Liver (tissue), 9 donors: ENCODE results near the gene MAGEC2. TPM values are rescaled to one million over a fixed set of nuclear protein-coding genes. Genes with fewer than 3 reads are reported as not detected.

Source experiments
- DNase-seq: peaks from one replicate; pipeline ENCODE4 v3.0.0-alpha.2; 2017; ENCODE audit warnings: low spot score
- H3K27ac ChIP-seq, 2 donors: one replicate each; pipeline ENCODE4 v1.7.0; 2013; ENCODE audit warnings: inconsistent platforms in 2 of 2, low read length in 2 of 2, control low read depth in 1 of 2, low read depth in 1 of 2, mild to moderate bottlenecking in 1 of 2
- H3K27me3 ChIP-seq, 4 donors: one replicate each; pipeline versions ENCODE4 v1.6.1 to v1.7.0; 2013; ENCODE audit warnings: low read length in 3 of 4, inconsistent platforms in 1 of 4, mild to moderate bottlenecking in 1 of 4, moderate library complexity in 1 of 4; ENCODE audit not compliant: control insufficient read depth in 4 of 4, insufficient read depth in 4 of 4
- H3K36me3 ChIP-seq, 4 donors: one replicate each; pipeline versions ENCODE4 v1.6.1 to v1.7.0; 2013; ENCODE audit warnings: low read length in 3 of 4, mild to moderate bottlenecking in 3 of 4, low read depth in 1 of 4, moderate library complexity in 1 of 4; ENCODE audit not compliant: control insufficient read depth in 4 of 4, insufficient read depth in 3 of 4
- H3K4me1 ChIP-seq, 4 donors: one replicate each; pipeline versions ENCODE4 v1.6.1 to v1.7.0; 2013; ENCODE audit warnings: low read length in 3 of 4, mild to moderate bottlenecking in 3 of 4, moderate library complexity in 1 of 4; ENCODE audit not compliant: control insufficient read depth in 4 of 4, insufficient read depth in 4 of 4
- H3K4me3 ChIP-seq, 3 donors: one replicate each; pipeline versions ENCODE4 v1.6.1 to v1.7.0; 2013; ENCODE audit warnings: low read length in 3 of 3, control low read depth in 1 of 3, low read depth in 1 of 3, mild to moderate bottlenecking in 1 of 3
- H3K9ac ChIP-seq, 2 donors: one replicate each; pipeline ENCODE4 v1.7.0; 2013; ENCODE audit warnings: low read length in 2 of 2, mild to moderate bottlenecking in 2 of 2, moderate library complexity in 2 of 2, control low read depth in 1 of 2, low read depth in 1 of 2
- H3K9me3 ChIP-seq, 4 donors: one replicate each; pipeline versions ENCODE4 v1.6.1 to v1.7.0; 2013; ENCODE audit warnings: low read length in 3 of 4; ENCODE audit not compliant: control insufficient read depth in 4 of 4
- ATF3 ChIP-seq: IDR thresholded peaks from 2 replicates; pipeline ENCODE4 v1.6.1; 2016; ENCODE audit warnings: antibody characterized with exemption
- CTCF ChIP-seq: fragments of 150-350 bp; IDR thresholded peaks from 2 replicates; pipeline ENCODE4 v1.5.1; 2017; ENCODE audit warnings: improper control_type of control experiment, low read depth, low read length; ENCODE audit not compliant: missing input control
- EGR1 ChIP-seq, 2 donors: IDR thresholded peaks; 2 replicates each; pipeline ENCODE4 v1.6.1; 2016 to 2018; ENCODE audit warnings: antibody characterized with exemption in 2 of 2, low read depth in 2 of 2
- FOXA2 ChIP-seq: IDR thresholded peaks from 2 replicates; pipeline ENCODE4 v1.6.1; 2016; ENCODE audit warnings: antibody characterized with exemption
- GABPA ChIP-seq, 2 donors: IDR thresholded peaks in 1 of 2; conservative IDR thresholded peaks in 1 of 2; 2 replicates each; pipeline ENCODE4 v1.6.1; 2016; ENCODE audit warnings: antibody characterized with exemption in 2 of 2, mild to moderate bottlenecking in 1 of 2, moderate library complexity in 1 of 2
- HNF4A ChIP-seq, 2 donors: conservative IDR thresholded peaks; 2 replicates each; pipeline ENCODE4 v1.6.1; 2016; ENCODE audit warnings: antibody characterized with exemption in 2 of 2, mild to moderate bottlenecking in 2 of 2
- HNF4G ChIP-seq: IDR thresholded peaks from 2 replicates; pipeline ENCODE4 v1.6.1; 2016; ENCODE audit warnings: antibody characterized with exemption
- JUND ChIP-seq, 2 donors: IDR thresholded peaks; 2 replicates each; pipeline ENCODE4 v1.6.1; 2016; ENCODE audit warnings: antibody characterized with exemption in 2 of 2
- MAX ChIP-seq: IDR thresholded peaks from 2 replicates; pipeline ENCODE4 v1.6.1; 2016; ENCODE audit warnings: antibody characterized with exemption
- NR2F2 ChIP-seq: IDR thresholded peaks from 2 replicates; pipeline ENCODE4 v1.6.1; 2016; ENCODE audit warnings: antibody characterized with exemption
- RAD21 ChIP-seq, 2 donors: IDR thresholded peaks; 2 replicates each; pipeline ENCODE4 v1.6.1; 2016; ENCODE audit warnings: antibody characterized with exemption in 2 of 2, mild to moderate bottlenecking in 2 of 2
- RXRA ChIP-seq, 2 donors: IDR thresholded peaks; 2 replicates each; pipeline ENCODE4 v1.6.1; 2017 to 2018; ENCODE audit warnings: antibody characterized with exemption in 2 of 2, mild to moderate bottlenecking in 1 of 2
- SP1 ChIP-seq: IDR thresholded peaks from 2 replicates; pipeline ENCODE4 v1.6.1; 2018; ENCODE audit warnings: antibody characterized with exemption, mild to moderate bottlenecking
- TAF1 ChIP-seq: conservative IDR thresholded peaks from 2 replicates; pipeline ENCODE4 v1.6.1; 2016; ENCODE audit warnings: antibody characterized with exemption, mild to moderate bottlenecking
- YY1 ChIP-seq: IDR thresholded peaks from 2 replicates; pipeline ENCODE4 v1.6.1; 2016; ENCODE audit warnings: antibody characterized with exemption, mild to moderate bottlenecking
- WGBS: extraction: QIAGEN DNeasy Blood & Tissue Kit; methylation state at CpG from one replicate; pipeline ENCODE4 v1.1.7; 2013; 5-methylcytosine and 5-hydroxymethylcytosine counted together
- polyA plus RNA-seq, 2 donors: library from polyadenylated mRNA; stranded (reverse) in 1 of 2; unstranded in 1 of 2; fragments of 200-250 nt in 1 of 2; fragments of >200 nt in 1 of 2; fragmentation: Nextera tagmentation in 1 of 2; extraction: Ambion mirVana in 1 of 2; gene quantifications; one replicate each; pipeline versions ENCODE4 v1.2.1 to v1.2.3, GENCODE V29; 2013 to 2015
- total RNA-seq, 2 donors: library from RNA; depleted of rRNA; stranded (reverse); fragments of >200 nt; gene quantifications; one replicate each; pipeline ENCODE4 v1.2.3, GENCODE V29; 2014
- donor health status: healthy.
- donor health status: healthy.
- donor health status: healthy.
- donor health status: healthy.
- donor health status: healthy.

MAGEC2 gene
- total and polyA plus RNA-seq, 4 donors: not detected

GRCh38 chrX:142249721-142250120 lies 44.6 kb upstream of the MAGEC2 start:
- no peak for TF ChIP-seq FOXA2
- no peak for TF ChIP-seq ATF3
- no peak for TF ChIP-seq HNF4A (conservative IDR thresholded peaks at IDR 0.05)
- no peak for TF ChIP-seq EGR1 (IDR thresholded peaks at IDR 0.05; ENCODE audit: low read depth in 2 of 2)
- no peak for TF ChIP-seq RAD21 (IDR thresholded peaks at IDR 0.05)
- TF ChIP-seq CTCF: no peak
- no peaks in the 10 kb centered on the region for H3K27me3 ChIP-seq
- 67% methylated on average over 5 of the region's 5 CpGs for WGBS
- H3K27ac ChIP-seq: no peak overlapping the region
- H3K9me3 ChIP-seq: no peaks in the 10 kb centered on the region
- H3K4me1 ChIP-seq: no peaks in the 10 kb centered on the region
- H3K36me3 ChIP-seq: no peaks in the 10 kb centered on the region
- H3K9ac ChIP-seq: no peak overlapping the region
- no peak overlapping the region for H3K4me3 ChIP-seq
- no peak for DNase-seq

- H3K4me3 ChIP-seq: no peak overlapping the region
- H3K27ac ChIP-seq: no peak overlapping the region
- H3K4me1 ChIP-seq: no peaks in the 10 kb centered on the region
- H3K36me3 ChIP-seq: no peaks in the 10 kb centered on the region
- no peak for DNase-seq
- H3K27me3 ChIP-seq: no peaks in the 10 kb centered on the region
- no peak for TF ChIP-seq NR2F2
- TF ChIP-seq HNF4G: no peak
- no peak for TF ChIP-seq GABPA (IDR thresholded peaks at IDR 0.05 in 1 of 2, conservative IDR thresholded peaks at IDR 0.05 in 1 of 2)
- WGBS: 69% methylated on average over 4 of the region's 4 CpGs
- no peak overlapping the region for H3K9ac ChIP-seq
- H3K9me3 ChIP-seq: no peaks in the 10 kb centered on the region
Observed at GRCh38 chrX:142244568-142244967, 39.5 kb upstream of the MAGEC2 start.

GRCh38 chrX:142238536-142238935 lies 33.4 kb upstream of the MAGEC2 start:
- no peaks in the 10 kb centered on the region for H3K9me3 ChIP-seq
- H3K27ac ChIP-seq: no peak overlapping the region
- DNase-seq: no peak
- H3K9ac ChIP-seq: no peak overlapping the region
- H3K36me3 ChIP-seq: no peaks in the 10 kb centered on the region
- no peak for TF ChIP-seq EGR1 (IDR thresholded peaks at IDR 0.05; ENCODE audit: low read depth in 2 of 2)
- TF ChIP-seq JUND (IDR thresholded peaks at IDR 0.05): no peak
- no peak for TF ChIP-seq FOXA2
- no peak for TF ChIP-seq RXRA (IDR thresholded peaks at IDR 0.05)
- no peak for TF ChIP-seq YY1
- TF ChIP-seq MAX: no peak
- H3K27me3 ChIP-seq: no peaks in the 10 kb centered on the region
- H3K4me1 ChIP-seq: no peaks in the 10 kb centered on the region
- WGBS: 54% methylated on average over 1 of the region's 1 CpG
- H3K4me3 ChIP-seq: no peak overlapping the region

GRCh38 chrX:142233400-142233799 lies 28.3 kb upstream of the MAGEC2 start:
- Histone ChIP-seq H3K4me1 (no peaks in the 10 kb centered on the region), H3K9ac (no peak overlapping the region), H3K9me3 (no peaks in the 10 kb centered on the region), H3K27me3 (no peaks in the 10 kb centered on the region), H3K36me3 (no peaks in the 10 kb centered on the region), H3K4me3 (no peak overlapping the region), H3K27ac (no peak overlapping the region)
- TF ChIP-seq JUND (IDR thresholded peaks at IDR 0.05) (no peak), RAD21 (IDR thresholded peaks at IDR 0.05) (no peak), NR2F2 (no peak), ATF3 (no peak), SP1 (no peak), CTCF (no peak), TAF1 (no peak)
- DNase-seq: no peak
- WGBS: 36% methylated on average over 1 of the region's 1 CpG
